BLaER1 treated with 17β-estradiol and CSF1 and Interleukin-3, amounts not matched to agents 10 nM and 100 nM (cell line): ENCODE results near the gene KDM4C.

Experiments used
- H3K27ac ChIP-seq, 11 experiments: shearing (Covaris generic); formaldehyde crosslinking; 2 replicates each; pipeline ENCODE4 v1.8.1; 2022
- H3K27me3 ChIP-seq, 11 experiments: shearing (Covaris generic); formaldehyde crosslinking; 2 replicates each; pipeline ENCODE4 v1.8.1; 2022
- H3K36me3 ChIP-seq, 11 experiments: shearing (Covaris generic); formaldehyde crosslinking; 2 replicates each; pipeline ENCODE4 v1.8.1; 2022
- H3K4me1 ChIP-seq, 10 experiments: shearing (Covaris generic); formaldehyde crosslinking; 2 replicates each; pipeline ENCODE4 v1.8.1; 2022
- H3K4me2 ChIP-seq, 11 experiments: shearing (Covaris generic); formaldehyde crosslinking; 2 replicates each; pipeline ENCODE4 v1.8.1; 2022
- H3K4me3 ChIP-seq, 10 experiments: shearing (Covaris generic); formaldehyde crosslinking; 2 replicates each; pipeline ENCODE4 v1.8.1; 2022
- H3K9ac ChIP-seq, 11 experiments: shearing (Covaris generic); formaldehyde crosslinking; 2 replicates each; pipeline ENCODE4 v1.8.1; 2022
- H3K9me3 ChIP-seq, 11 experiments: shearing (Covaris generic); formaldehyde crosslinking; replicated peaks in 1 of 11; 2 replicates each; pipeline ENCODE4 v1.8.1; 2022
- H4K20me1 ChIP-seq, 11 experiments: shearing (Covaris generic); formaldehyde crosslinking; 2 replicates each; pipeline ENCODE4 v1.8.1; 2022
- Cebpa-rat ChIP-seq, 11 experiments: shearing (Covaris generic); IDR thresholded peaks; 2 replicates each; pipeline ENCODE4 v1.8.1; 2022

The KDM4C gene

DNA sequence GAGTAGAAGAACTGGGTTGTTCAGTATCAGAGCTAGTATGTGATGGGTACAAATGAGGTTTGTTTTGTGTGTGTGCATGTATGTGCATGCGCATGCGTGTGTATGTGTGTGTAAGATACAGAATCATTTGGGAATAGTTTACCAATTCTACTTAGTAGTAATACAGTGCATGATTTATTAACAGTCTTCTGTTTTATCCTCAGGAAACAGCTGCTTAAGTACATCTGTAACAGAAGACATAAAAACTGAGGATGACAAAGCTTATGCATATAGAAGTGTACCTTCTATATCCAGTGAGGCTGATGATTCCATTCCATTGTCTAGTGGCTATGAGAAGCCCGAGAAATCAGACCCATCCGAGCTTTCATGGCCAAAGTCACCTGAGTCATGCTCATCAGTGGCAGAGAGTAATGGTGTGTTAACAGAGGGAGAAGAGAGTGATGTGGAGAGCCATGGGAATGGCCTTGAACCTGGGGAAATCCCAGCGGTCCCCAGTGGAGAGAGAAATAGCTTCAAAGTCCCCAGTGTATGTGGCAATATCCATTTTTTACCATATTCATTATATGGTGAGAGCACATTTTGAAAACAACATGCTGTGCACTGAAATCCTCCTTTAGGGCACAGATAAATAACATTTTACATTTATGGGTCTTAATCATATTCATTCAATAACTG is 228.5 kb downstream of the KDM4C start:
- Histone ChIP-seq H3K4me2 (no peak overlapping the region), H3K9ac (no peak overlapping the region), H3K4me3 (no peak overlapping the region), H3K27ac (no peak overlapping the region), H3K36me3 (peaks cover 74 to 96% (median 91%) of the 10 kb centered on the region in 11 experiments), H3K4me1 (no peaks in the 10 kb centered on the region), H3K9me3 (no peaks in the 10 kb centered on the region), H3K27me3 (no peaks in the 10 kb centered on the region), H4K20me1 (no peaks in the 10 kb centered on the region)
- no peak for TF ChIP-seq Cebpa-rat (IDR thresholded peaks at IDR 0.05)

- no peak for TF ChIP-seq Cebpa-rat (IDR thresholded peaks at IDR 0.05)
- no peak overlapping the region for H3K4me2 ChIP-seq
- H3K9ac ChIP-seq: no peak overlapping the region
- H4K20me1 ChIP-seq: no peaks in the 10 kb centered on the region
- H3K36me3 ChIP-seq: peaks cover 68 to 97% (median 93%) of the 10 kb centered on the region in 11 experiments
- H3K27me3 ChIP-seq: no peaks in the 10 kb centered on the region
- no peaks in the 10 kb centered on the region for H3K9me3 ChIP-seq
- H3K4me3 ChIP-seq: no peak overlapping the region
- no peaks in the 10 kb centered on the region for H3K4me1 ChIP-seq
- H3K27ac ChIP-seq: no peak overlapping the region
Measured at GRCh38 chr9:6987381-6987780, 229.6 kb downstream of the KDM4C start.

DNA sequence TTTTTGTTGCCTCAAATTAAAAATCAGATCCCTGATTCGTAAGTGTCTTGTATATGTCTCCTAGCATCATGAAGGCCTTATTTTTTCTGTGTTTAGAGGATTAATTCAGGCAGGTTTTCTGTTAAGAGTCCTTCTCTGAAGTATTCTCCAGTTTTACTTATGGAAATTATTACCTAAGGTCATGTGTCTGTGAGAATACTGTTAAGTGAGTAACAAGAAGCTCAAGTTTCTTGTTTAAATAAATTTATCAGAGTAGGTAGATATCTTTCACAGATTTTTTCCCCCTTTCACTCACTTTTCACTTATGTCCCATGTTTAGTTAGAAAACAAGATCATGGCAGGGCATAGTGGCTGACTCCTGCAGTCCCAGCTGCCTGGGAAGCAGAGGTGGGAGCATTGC is 233.6 kb downstream of the KDM4C start:
- peaks cover 69 to 100% (median 92%) of the 10 kb centered on the region in 11 experiments for H3K36me3 ChIP-seq
- no peaks in the 10 kb centered on the region for H3K27me3 ChIP-seq

DNA sequence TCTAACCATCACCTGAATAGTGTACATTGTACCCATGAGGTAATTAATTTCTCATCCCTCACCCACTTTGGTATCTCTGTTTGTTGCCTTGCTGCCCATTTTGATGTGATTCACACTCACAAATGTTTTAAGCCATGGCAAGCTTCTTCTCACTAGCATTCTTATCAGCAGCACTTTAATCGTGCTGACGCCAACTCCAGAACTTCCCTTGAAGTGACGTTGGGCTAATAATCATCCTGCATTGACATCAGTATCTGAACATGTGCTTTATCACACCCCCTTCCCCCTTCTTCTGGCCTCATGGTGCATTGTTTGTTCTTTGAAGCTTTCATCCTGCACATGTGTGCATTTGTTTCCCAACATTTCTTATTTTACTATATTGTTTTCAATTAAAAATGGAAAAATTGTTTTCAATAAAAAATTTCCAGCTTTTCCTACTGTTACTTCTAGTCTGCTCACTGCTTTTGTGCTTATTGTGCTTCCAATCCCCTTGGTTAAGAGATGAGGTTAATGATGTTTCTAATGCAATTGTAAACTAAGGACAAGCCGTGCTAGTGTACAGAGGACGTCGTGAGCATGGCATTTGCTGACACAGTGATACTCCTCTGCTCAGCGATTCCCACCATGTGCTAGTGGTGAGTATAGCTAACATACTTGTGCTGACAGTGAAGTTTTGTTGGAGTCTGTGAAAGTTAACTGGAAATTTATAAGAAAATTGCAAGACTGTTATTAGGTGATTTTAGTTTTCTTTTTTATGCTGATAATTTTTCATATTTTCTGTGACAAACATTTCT is 238.5 kb downstream of the KDM4C start:
- Histone ChIP-seq H3K9me3 (no peaks in the 10 kb centered on the region), H3K27me3 (no peaks in the 10 kb centered on the region), H3K4me1 (no peaks in the 10 kb centered on the region), H3K4me2 (no peak overlapping the region), H3K27ac (no peak overlapping the region), H3K36me3 (peaks cover 43 to 93% (median 72%) of the 10 kb centered on the region in 11 experiments), H3K9ac (no peak overlapping the region), H3K4me3 (no peak overlapping the region), H4K20me1 (peaks cover 0 to 1% (median 0%) of the 10 kb centered on the region in 11 experiments; a peak in 1 of 22 replicates)
- no peak for TF ChIP-seq Cebpa-rat (IDR thresholded peaks at IDR 0.05)

More for the DNA sequence above, 233.6 kb downstream of the KDM4C start:
- H4K20me1 ChIP-seq: no peaks in the 10 kb centered on the region; a peak in 1 of 22 replicates
- H3K4me2 ChIP-seq: no peak overlapping the region
- no peak for TF ChIP-seq Cebpa-rat (IDR thresholded peaks at IDR 0.05)
- H3K4me1 ChIP-seq: no peaks in the 10 kb centered on the region
- H3K9ac ChIP-seq: no peak overlapping the region
- H3K27ac ChIP-seq: no peak overlapping the region
- H3K9me3 ChIP-seq: no peaks in the 10 kb centered on the region
- H3K4me3 ChIP-seq: no peak overlapping the region

DNA sequence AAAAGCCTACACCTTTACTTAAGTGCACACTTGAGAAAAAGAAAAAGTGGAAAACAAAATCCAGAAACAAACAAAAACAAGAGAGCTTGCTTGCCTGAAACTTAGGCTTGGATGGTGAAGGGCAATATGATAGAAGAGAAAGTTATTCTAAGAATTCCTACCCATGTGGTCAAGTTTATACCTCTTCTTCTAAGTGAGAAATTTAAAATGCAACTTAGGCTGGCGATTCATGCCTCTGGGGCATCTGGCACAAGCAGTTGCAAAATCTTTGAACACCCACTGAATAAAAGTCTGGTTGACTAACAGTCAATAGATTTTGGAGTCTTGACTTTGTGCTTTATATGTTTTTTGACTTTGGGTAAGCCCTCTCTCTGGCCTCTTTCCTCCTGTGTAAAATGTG is 239.6 kb downstream of the KDM4C start:
- Histone ChIP-seq H3K36me3 (peaks cover 45 to 93% (median 68%) of the 10 kb centered on the region in 11 experiments), H3K4me1 (no peaks in the 10 kb centered on the region)

GRCh38 chr9:6999794-7000193 is 242.0 kb downstream of the KDM4C start:
- no peaks in the 10 kb centered on the region for H3K27me3 ChIP-seq
- H3K4me1 ChIP-seq: no peaks in the 10 kb centered on the region
- no peak for TF ChIP-seq Cebpa-rat (IDR thresholded peaks at IDR 0.05)
- no peak overlapping the region for H3K4me2 ChIP-seq
- no peak overlapping the region for H3K27ac ChIP-seq
- peaks cover 42 to 91% (median 67%) of the 10 kb centered on the region in 11 experiments for H3K36me3 ChIP-seq
- 0 out of 22 replicates have a peak, but pooled peaks cover 0 to 5% (median 0%) of the 10 kb centered on the region in 11 experiments for H4K20me1 ChIP-seq
- H3K9me3 ChIP-seq: peaks cover 0 to 15% (median 10%) of the 10 kb centered on the region in 11 experiments; a peak in 19 of 22 replicates
- H3K9ac ChIP-seq: no peak overlapping the region
- no peak overlapping the region for H3K4me3 ChIP-seq

More for the DNA sequence above, 239.6 kb downstream of the KDM4C start:
- H4K20me1 ChIP-seq: peaks cover 0 to 5% (median 0%) of the 10 kb centered on the region in 11 experiments; a peak in 1 of 22 replicates
- no peak overlapping the region for H3K27ac ChIP-seq
- no peak overlapping the region for H3K4me3 ChIP-seq
- H3K9ac ChIP-seq: no peak overlapping the region
- H3K27me3 ChIP-seq: no peaks in the 10 kb centered on the region
- no peak for TF ChIP-seq Cebpa-rat (IDR thresholded peaks at IDR 0.05)
- H3K4me2 ChIP-seq: no peak overlapping the region
- H3K9me3 ChIP-seq: peaks cover 0 to under 1% (median 0%) of the 10 kb centered on the region in 11 experiments; a peak in 1 of 22 replicates

- Histone ChIP-seq H3K4me3 (no peak overlapping the region), H3K4me2 (no peak overlapping the region), H3K27ac (no peak overlapping the region), H3K9ac (no peak overlapping the region), H3K4me1 (no peaks in the 10 kb centered on the region), H3K9me3 (peaks cover 0 to 18% (median 13%) of the 10 kb centered on the region in 11 experiments; a peak in 19 of 22 replicates), H3K27me3 (no peaks in the 10 kb centered on the region), H3K36me3 (peaks cover 33 to 86% (median 56%) of the 10 kb centered on the region in 11 experiments; a peak in 21 of 22 replicates), H4K20me1 (0 out of 22 replicates have a peak, but pooled peaks cover 0 to 5% (median 0%) of the 10 kb centered on the region in 11 experiments)
- no peak for TF ChIP-seq Cebpa-rat (IDR thresholded peaks at IDR 0.05)
Measured at GRCh38 chr9:7001571-7001970, 243.8 kb downstream of the KDM4C start.

- Histone ChIP-seq H3K27ac (no peak overlapping the region), H3K36me3 (peaks cover 42 to 86% (median 61%) of the 10 kb centered on the region in 11 experiments), H3K27me3 (peaks cover 0 to 8% (median 4%) of the 10 kb centered on the region in 11 experiments; a peak in 8 of 22 replicates), H3K4me3 (no peak overlapping the region), H3K4me1 (no peaks in the 10 kb centered on the region), H3K9ac (no peak overlapping the region), H4K20me1 (0 out of 22 replicates have a peak, but pooled peaks cover 0 to 5% (median 0%) of the 10 kb centered on the region in 11 experiments), H3K4me2 (no peak overlapping the region), H3K9me3 (peaks cover 11 to 37% (median 26%) of the 10 kb centered on the region in 11 experiments)
- TF ChIP-seq Cebpa-rat (IDR thresholded peaks at IDR 0.05): no peak
Measured at GRCh38 chr9:7003861-7004260, 246.1 kb downstream of the KDM4C start.

DNA sequence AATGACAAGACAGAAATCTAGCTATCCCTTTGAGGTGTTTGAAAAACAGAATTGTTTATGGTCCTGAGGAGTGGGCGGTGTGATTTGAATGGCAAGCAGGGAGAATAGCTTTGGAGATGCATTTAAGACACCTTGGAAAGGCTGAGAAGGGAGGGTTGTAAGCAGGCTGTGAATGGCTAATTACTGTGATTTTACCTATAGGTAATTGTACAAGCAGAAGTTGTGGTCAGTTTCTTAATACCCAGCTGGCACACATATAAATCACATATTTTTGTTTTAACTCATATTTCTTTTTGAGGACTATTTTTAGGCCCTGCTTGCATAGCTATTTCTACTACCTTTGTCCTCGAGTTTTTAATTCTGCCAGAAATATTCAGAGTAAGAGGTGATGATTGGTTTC is 248.6 kb downstream of the KDM4C start:
- Histone ChIP-seq H3K9ac (no peak overlapping the region), H3K4me3 (no peak overlapping the region), H3K4me2 (no peak overlapping the region), H3K9me3 (peaks cover 17 to 48% (median 34%) of the 10 kb centered on the region in 11 experiments), H3K4me1 (peaks cover 0 to 3% (median 0%) of the 10 kb centered on the region in 10 experiments; a peak in 5 of 20 replicates), H3K27me3 (peaks cover 0 to 13% (median 6%) of the 10 kb centered on the region in 11 experiments; a peak in 9 of 22 replicates), H3K27ac (no peak overlapping the region), H3K36me3 (peaks cover 47 to 88% (median 70%) of the 10 kb centered on the region in 11 experiments), H4K20me1 (peaks cover 0 to 2% (median 0%) of the 10 kb centered on the region in 11 experiments; a peak in 1 of 22 replicates)
- TF ChIP-seq Cebpa-rat (IDR thresholded peaks at IDR 0.05): no peak
